ENCODE measurements around the gene PAFAH2. TPM values are rescaled to one million over a fixed set of nuclear protein-coding genes. Genes with fewer than 3 reads are reported as not detected.

Gene PAFAH2
- total and polyA plus RNA-seq, 2 of the 13 experiments (the other 11 are each of a cell fraction or from before 2014, with no cell fraction given), result 6.9 to 9.4 TPM

- no peak for TF ChIP-seq RERE (CRISPR knock-in tag; IDR thresholded peaks at IDR 0.05; ENCODE audit: low read depth)
- TF ChIP-seq, protein P1, sequence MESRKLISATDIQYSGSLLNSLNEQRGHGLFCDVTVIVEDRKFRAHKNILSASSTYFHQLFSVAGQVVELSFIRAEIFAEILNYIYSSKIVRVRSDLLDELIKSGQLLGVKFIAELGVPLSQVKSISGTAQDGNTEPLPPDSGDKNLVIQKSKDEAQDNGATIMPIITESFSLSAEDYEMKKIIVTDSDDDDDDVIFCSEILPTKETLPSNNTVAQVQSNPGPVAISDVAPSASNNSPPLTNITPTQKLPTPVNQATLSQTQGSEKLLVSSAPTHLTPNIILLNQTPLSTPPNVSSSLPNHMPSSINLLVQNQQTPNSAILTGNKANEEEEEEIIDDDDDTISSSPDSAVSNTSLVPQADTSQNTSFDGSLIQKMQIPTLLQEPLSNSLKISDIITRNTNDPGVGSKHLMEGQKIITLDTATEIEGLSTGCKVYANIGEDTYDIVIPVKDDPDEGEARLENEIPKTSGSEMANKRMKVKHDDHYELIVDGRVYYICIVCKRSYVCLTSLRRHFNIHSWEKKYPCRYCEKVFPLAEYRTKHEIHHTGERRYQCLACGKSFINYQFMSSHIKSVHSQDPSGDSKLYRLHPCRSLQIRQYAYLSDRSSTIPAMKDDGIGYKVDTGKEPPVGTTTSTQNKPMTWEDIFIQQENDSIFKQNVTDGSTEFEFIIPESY (CRISPR knock-in tag; IDR thresholded peaks at IDR 0.05), result no peak
- TF ChIP-seq FUBP1 (CRISPR knock-in tag; IDR thresholded peaks at IDR 0.05; ENCODE audit: borderline replicate concordance), result no peak
- TF ChIP-seq SNAPC5 (CRISPR knock-in tag; IDR thresholded peaks at IDR 0.05; ENCODE audit: borderline replicate concordance), result no peak; the same call in 1 of the 2 replicates
- TF ChIP-seq HOXA5 (CRISPR knock-in tag; IDR thresholded peaks at IDR 0.05), result no peak; the same call in 1 of the 2 replicates
- TF ChIP-seq SRF (IDR thresholded peaks at IDR 0.05; ENCODE audit: low read depth, low read length), result no peak
- TF ChIP-seq HNF4A (CRISPR knock-in tag; IDR thresholded peaks at IDR 0.05), result no peak
- peak; percentile 83 for TF ChIP-seq ARID4A (CRISPR knock-in tag; IDR thresholded peaks at IDR 0.05; ENCODE audit: borderline replicate concordance)
- no peak for TF ChIP-seq TEAD2 (CRISPR knock-in tag; IDR thresholded peaks at IDR 0.05)
- TF ChIP-seq FOXK2 (IDR thresholded peaks at IDR 0.05), result no peak
- TF ChIP-seq SNRNP70 (IDR thresholded peaks at IDR 0.05; ENCODE audit: low read depth, low read length), result no peak
- no peak for TF ChIP-seq XBP1 (CRISPR knock-in tag; IDR thresholded peaks at IDR 0.05)
- TF ChIP-seq ZNF598 (CRISPR knock-in tag; IDR thresholded peaks at IDR 0.05; ENCODE audit: borderline replicate concordance), result no peak
- no peak for TF ChIP-seq ZNF12 (CRISPR knock-in tag; IDR thresholded peaks at IDR 0.05)
Measured at GRCh38 chr1:26035203-26035958, 37.5 kb upstream of the PAFAH2 start (continued).
